A549 (cell line): ENCODE results near the gene COG2.

Experiments
- CEBPB ChIP-seq, 2 experiments: fragments of >200 bp in 1 of 2; sonication (Bioruptor Twin) in 1 of 2; formaldehyde crosslinking in 1 of 2; IDR thresholded peaks; 2 replicates each; pipeline ENCODE4 v1.6.1; 2012 to 2016
- JUN ChIP-seq, 2 experiments: fragments of >200 bp; sonication (Bioruptor Twin); formaldehyde crosslinking; IDR thresholded peaks; 2 replicates in 1 of 2; 3 replicates in 1 of 2; pipeline ENCODE4 v1.6.1; 2016 to 2017
- POLR2AphosphoS2 ChIP-seq: conservative IDR thresholded peaks from 2 replicates; pipeline ENCODE4 v1.6.1; 2012; ENCODE audit warnings: low read length, improper control_type of control experiment, inconsistent platforms
- TF ChIP-seq, protein P1 (sequence below): IDR thresholded peaks from 2 replicates; pipeline ENCODE4 v1.6.1; 2012; ENCODE audit warnings: low read depth, borderline replicate concordance
- TF ChIP-seq, protein P2 (sequence below): fragments of >200 bp; sonication (Bioruptor Twin); formaldehyde crosslinking; IDR thresholded peaks from 3 replicates; pipeline ENCODE4 v1.5.1; 2016
- TF ChIP-seq, protein P3 (sequence below): IDR thresholded peaks from 2 replicates; pipeline ENCODE4 v1.6.1; 2012

DNA sequence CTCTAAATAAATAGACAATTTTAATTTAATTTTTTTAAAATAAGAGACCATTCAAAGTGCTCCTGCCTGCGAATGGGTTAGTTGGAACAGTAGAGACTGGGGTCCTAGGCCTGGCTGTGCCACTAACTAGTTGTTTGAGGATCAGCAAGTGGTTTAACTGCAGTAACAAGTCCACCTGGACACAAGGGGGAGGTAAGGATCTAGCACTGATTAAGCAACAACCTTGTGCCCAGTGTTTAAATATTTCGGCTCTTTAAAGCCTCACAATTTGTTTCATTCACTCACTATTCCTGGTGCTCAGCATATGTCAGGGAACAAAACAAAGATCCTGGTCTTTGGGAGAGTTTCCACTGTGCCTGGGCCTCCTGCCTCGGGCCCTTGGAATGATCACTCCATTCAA lies 73.2 kb downstream of the COG2 start:
- TF ChIP-seq, protein P1, sequence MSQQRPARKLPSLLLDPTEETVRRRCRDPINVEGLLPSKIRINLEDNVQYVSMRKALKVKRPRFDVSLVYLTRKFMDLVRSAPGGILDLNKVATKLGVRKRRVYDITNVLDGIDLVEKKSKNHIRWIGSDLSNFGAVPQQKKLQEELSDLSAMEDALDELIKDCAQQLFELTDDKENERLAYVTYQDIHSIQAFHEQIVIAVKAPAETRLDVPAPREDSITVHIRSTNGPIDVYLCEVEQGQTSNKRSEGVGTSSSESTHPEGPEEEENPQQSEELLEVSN = no peak
- TF ChIP-seq, protein P2, sequence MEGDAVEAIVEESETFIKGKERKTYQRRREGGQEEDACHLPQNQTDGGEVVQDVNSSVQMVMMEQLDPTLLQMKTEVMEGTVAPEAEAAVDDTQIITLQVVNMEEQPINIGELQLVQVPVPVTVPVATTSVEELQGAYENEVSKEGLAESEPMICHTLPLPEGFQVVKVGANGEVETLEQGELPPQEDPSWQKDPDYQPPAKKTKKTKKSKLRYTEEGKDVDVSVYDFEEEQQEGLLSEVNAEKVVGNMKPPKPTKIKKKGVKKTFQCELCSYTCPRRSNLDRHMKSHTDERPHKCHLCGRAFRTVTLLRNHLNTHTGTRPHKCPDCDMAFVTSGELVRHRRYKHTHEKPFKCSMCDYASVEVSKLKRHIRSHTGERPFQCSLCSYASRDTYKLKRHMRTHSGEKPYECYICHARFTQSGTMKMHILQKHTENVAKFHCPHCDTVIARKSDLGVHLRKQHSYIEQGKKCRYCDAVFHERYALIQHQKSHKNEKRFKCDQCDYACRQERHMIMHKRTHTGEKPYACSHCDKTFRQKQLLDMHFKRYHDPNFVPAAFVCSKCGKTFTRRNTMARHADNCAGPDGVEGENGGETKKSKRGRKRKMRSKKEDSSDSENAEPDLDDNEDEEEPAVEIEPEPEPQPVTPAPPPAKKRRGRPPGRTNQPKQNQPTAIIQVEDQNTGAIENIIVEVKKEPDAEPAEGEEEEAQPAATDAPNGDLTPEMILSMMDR = no peak
- TF ChIP-seq JUN (IDR thresholded peaks at IDR 0.05) = no peak
- TF ChIP-seq, protein P3, sequence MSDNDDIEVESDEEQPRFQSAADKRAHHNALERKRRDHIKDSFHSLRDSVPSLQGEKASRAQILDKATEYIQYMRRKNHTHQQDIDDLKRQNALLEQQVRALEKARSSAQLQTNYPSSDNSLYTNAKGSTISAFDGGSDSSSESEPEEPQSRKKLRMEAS = no peak
- no peak for TF ChIP-seq POLR2AphosphoS2
- TF ChIP-seq CEBPB (IDR thresholded peaks at IDR 0.05) = no peak
